K562 (cell line): ENCODE results near the gene CZIB. TPM values are rescaled to one million over a fixed set of nuclear protein-coding genes. Genes with fewer than 3 reads are reported as not detected.
A peak's percentile ranks its signal among the peaks of the same experiment; 100 is the strongest.

ENCODE experiments used
- BACH1 ChIP-seq: fragments of 200-800 bp; sonication (Bioruptor generic); IDR thresholded peaks from 2 replicates; pipeline ENCODE4 v1.6.1; 2016; ENCODE audit warnings: missing genetic modification characterization, missing compliant biosample characterization
- CBX8 ChIP-seq: fragments of 200-600 bp; sonication (generic); IDR thresholded peaks from 2 replicates; pipeline ENCODE4 v1.6.1; 2012; ENCODE audit warnings: borderline replicate concordance, mixed run types, low read depth, mild to moderate bottlenecking, moderate library complexity, mixed read lengths, low read length, control low read depth, inconsistent platforms; ENCODE audit not compliant: poor library complexity, severe bottlenecking; ENCODE audit errors: extremely low read depth
- DEAF1 ChIP-seq: fragments of 450-650 bp; formaldehyde crosslinking; IDR thresholded peaks from 2 replicates; pipeline ENCODE4 v1.4.0; 2020; ENCODE audit warnings: mild to moderate bottlenecking, moderate library complexity
- DMBX1 ChIP-seq: fragments of 250-450 bp; sonication (Bioruptor Pico); IDR thresholded peaks from 2 replicates; pipeline ENCODE4 v1.8.0; 2022; ENCODE audit warnings: inconsistent platforms, mild to moderate bottlenecking, moderate library complexity, borderline replicate concordance
- FOXA3 ChIP-seq, 2 experiments: fragments of 450-650 bp in 1 of 2; sonication (generic) in 1 of 2; formaldehyde crosslinking; IDR thresholded peaks in 1 of 2; conservative IDR thresholded peaks in 1 of 2; 2 replicates each; pipeline versions ENCODE4 v1.4.0 to v1.8.0; 2020 to 2022; ENCODE audit warnings: mild to moderate bottlenecking in 2 of 2, missing genetic modification reagents in 1 of 2
- PREB ChIP-seq: sonication (generic); formaldehyde crosslinking; IDR thresholded peaks from 2 replicates; pipeline ENCODE4 v1.8.1; 2023; ENCODE audit warnings: mild to moderate bottlenecking, missing genetic modification reagents
- RREB1 ChIP-seq: fragments of 250-450 bp; sonication (Bioruptor Pico); IDR thresholded peaks from 2 replicates; pipeline ENCODE4 v1.4.0; 2020
- SP2 ChIP-seq: IDR thresholded peaks from 2 replicates; pipeline ENCODE4 v1.6.1; 2011; ENCODE audit warnings: mild to moderate bottlenecking, low read depth, low read length, moderate library complexity; ENCODE audit not compliant: poor library complexity, severe bottlenecking; ENCODE audit errors: extremely low read depth
- TARDBP ChIP-seq: fragments of 450-650 bp; IDR thresholded peaks from 2 replicates; pipeline ENCODE4 v1.6.1; 2016
- ZMIZ1 ChIP-seq, 2 experiments: fragments of 150-350 bp in 1 of 2; IDR thresholded peaks; 2 replicates each; pipeline ENCODE4 v1.6.1; 2012 to 2016; ENCODE audit warnings: low read depth in 2 of 2, low read length in 2 of 2, mild to moderate bottlenecking in 1 of 2, moderate library complexity in 1 of 2
- polyA plus RNA-seq, 8 experiments: library from polyadenylated mRNA; depleted of rRNA in 4 of 8; stranded (reverse) in 5 of 8; unstranded in 3 of 8; fragments of >200 nt; fragmentation: Nextera tagmentation in 2 of 8; fragmentation: Illumina TruSeq in 1 of 8; extraction: Ambion mirVana in 2 of 8; extraction: Trizol in 1 of 8; gene quantifications; 2 replicates each; pipeline versions ENCODE4 v1.2.1 to v1.2.3, GENCODE V29; 2011 to 2014; ENCODE audit warnings: inconsistent platforms in 1 of 8, missing spikeins in 1 of 8
- total RNA-seq, 7 experiments: library from RNA; depleted of rRNA in 6 of 7; stranded (reverse); fragments of >200 nt in 6 of 7; fragmentation: Illumina TruSeq in 2 of 7; extraction: Trizol in 2 of 7; gene quantifications; 2 replicates each; pipeline versions ENCODE4 v1.2.1 to v1.2.3, GENCODE V29; 2011 to 2021; ENCODE audit warnings: low replicate concordance in 1 of 7

The CZIB gene
- total and polyA plus RNA-seq, 9 of the 15 experiments (the other 6 are each of a cell fraction or from before 2014, with no cell fraction given) = 52.6 to 111 (median 80.0) TPM

DNA sequence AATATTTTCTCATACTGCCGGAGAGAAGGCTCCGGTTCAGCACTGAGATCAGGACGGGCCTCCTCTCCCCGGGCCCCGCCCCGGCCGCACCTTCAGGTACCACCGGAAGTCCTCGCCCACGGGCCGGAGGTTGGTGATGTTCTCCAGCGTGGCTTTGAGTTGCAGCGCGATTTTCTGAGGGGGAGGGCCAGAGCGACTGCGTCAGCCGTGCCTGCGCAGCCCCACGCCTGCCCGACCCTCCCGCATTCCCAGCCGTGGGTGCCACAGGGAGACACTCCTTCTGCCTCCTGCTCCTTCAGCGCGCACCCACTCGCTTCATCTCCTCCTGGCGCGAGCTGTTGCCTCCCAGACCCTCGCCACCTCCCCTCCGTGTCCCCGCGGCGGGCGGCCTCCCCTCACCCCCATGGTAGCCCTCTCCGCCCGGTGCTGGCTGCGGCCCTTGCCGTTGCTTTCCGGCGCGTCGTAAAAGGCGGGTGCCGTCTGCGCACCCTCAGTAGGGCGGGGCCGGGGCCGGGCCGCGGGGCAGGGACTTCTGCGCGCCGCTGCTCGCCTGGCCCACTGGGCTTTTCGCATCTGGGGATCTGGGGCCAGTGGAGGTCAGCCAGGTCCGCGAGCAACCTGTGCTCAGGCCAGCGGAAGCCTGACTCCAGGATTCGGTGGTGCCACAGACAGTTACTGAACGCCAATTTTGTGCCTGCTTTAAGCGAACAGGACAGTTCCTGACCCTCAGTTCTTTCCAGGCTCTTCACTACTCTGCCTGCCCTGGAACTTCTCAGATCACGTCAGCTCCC, at the start of gene CZIB (continued):
- TF ChIP-seq PREB (no peak), SP2 (no peak), DEAF1 (no peak), FOXA3 (CRISPR knock-in tag; conservative IDR thresholded peaks at IDR 0.05 in 1 of 2, IDR thresholded peaks at IDR 0.05 in 1 of 2) (no peak), ZMIZ1 (IDR thresholded peaks at IDR 0.05; ENCODE audit: low read depth in 2 of 2, low read length in 2 of 2) (no peak), TARDBP (peak; percentile 65), RREB1 (CRISPR knock-in tag) (peak; percentile 78), CBX8 (no peak), BACH1 (tag) (no peak), DMBX1 (CRISPR knock-in tag) (peak; percentile 18; the same call in 1 of the 2 replicates)
